Measurements from ENCODE around the gene PACS2.

DNA sequence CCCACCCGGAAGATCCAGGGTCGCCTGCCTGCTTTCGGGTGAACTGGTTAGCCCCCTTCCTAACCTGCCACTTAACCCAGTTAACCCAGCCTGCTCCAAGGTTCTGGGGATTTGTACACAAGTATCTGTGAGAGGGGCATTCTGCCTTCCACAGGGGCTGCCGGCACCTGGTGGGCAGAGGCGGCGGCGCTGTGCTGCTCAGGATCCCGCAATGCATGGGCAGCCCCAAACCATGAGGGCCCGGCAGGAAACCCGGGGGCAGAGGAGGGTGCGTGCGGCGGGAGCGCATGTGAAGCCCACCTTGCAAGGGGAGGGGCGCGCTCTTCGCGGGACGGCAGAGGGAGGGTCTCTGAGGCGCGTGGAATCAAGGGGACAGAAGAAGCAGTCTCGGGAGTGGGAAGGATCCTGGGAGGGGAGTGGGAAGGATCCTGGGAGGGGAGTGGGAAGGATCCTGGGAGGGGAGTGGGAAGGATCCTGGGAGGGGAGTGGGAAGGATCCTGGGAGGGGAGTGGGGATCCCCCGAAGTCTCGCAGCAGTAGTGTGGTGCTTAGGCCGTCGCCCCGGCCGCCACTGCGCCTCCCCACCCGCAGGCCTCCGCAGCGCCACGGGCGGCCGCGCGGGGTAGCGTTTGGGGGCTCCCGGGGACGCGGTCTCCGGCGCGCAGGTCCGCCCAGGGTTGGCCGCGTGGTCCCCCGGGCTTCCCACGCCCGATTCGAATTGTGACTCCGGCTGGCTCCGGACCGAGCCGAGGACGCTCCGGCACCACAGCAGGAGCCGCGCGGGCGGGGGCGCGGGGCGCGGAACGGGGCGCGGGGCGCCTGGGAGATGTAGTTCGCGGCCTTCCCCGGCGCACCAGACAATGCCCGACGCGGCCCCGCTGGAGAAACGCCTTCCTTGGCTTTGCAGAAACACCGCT, 100.2 kb downstream of the PACS2 start:
- TF ChIP-seq, protein P1, sequence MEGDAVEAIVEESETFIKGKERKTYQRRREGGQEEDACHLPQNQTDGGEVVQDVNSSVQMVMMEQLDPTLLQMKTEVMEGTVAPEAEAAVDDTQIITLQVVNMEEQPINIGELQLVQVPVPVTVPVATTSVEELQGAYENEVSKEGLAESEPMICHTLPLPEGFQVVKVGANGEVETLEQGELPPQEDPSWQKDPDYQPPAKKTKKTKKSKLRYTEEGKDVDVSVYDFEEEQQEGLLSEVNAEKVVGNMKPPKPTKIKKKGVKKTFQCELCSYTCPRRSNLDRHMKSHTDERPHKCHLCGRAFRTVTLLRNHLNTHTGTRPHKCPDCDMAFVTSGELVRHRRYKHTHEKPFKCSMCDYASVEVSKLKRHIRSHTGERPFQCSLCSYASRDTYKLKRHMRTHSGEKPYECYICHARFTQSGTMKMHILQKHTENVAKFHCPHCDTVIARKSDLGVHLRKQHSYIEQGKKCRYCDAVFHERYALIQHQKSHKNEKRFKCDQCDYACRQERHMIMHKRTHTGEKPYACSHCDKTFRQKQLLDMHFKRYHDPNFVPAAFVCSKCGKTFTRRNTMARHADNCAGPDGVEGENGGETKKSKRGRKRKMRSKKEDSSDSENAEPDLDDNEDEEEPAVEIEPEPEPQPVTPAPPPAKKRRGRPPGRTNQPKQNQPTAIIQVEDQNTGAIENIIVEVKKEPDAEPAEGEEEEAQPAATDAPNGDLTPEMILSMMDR (IDR thresholded peaks at IDR 0.05): peak in 3 of 4 experiments; percentile 85 to 88 (median 86)
- peak in 1 of 2 donors; percentile 14 for TF ChIP-seq POLR2A (IDR thresholded peaks at IDR 0.05)
- TF ChIP-seq EP300 (IDR thresholded peaks at IDR 0.05): no peak
